Endothelial cell of umbilical vein (primary cell): ENCODE measurements around the gene PRSS53. TPM values are rescaled to one million over a fixed set of nuclear protein-coding genes. Genes with fewer than 3 reads are reported as not detected.

Experiments
- BruUV-seq: library from RNA; stranded (reverse); fragments of 400-500 nt; replicated peaks from 2 replicates; lab custom pipeline; 2021; lab: Mats Ljungman, UMichigan
- CTCF ChIA-PET: fragments of 300-600, 350-600 bp; sonication (Branson Sonifier 250); formaldehyde crosslinking; loops from one replicate; lab custom pipeline; 2021; ENCODE audit warnings: antibody characterized with exemption, inconsistent platforms; lab: Charles Lee
- POLR2A ChIA-PET: fragments of 300-600, 350-600 bp; sonication (Branson Sonifier 250); formaldehyde crosslinking; loops from one replicate; lab custom pipeline; 2021; ENCODE audit warnings: antibody characterized with exemption, inconsistent platforms; lab: Charles Lee
- DNase-seq: peaks from one replicate; pipeline ENCODE4 v3.0.0-alpha.2; 2011; ENCODE audit warnings: low read depth, low spot score
- FAIRE-seq: peaks from 2 replicates; lab custom pipeline; 2011; peaks lifted over from hg19 to GRCh38; lab: Jason Lieb, UNC
- H2AFZ ChIP-seq: 2 replicates; pipeline ENCODE4 v1.6.0; 2012; ENCODE audit warnings: low read depth, low read length, control low read depth, inconsistent platforms
- H3K27ac ChIP-seq: 2 replicates; pipeline ENCODE4 v1.5.1; 2011; ENCODE audit warnings: low read depth, mild to moderate bottlenecking, control low read depth, low read length, moderate library complexity; ENCODE audit not compliant: insufficient read depth
- H3K27me3 ChIP-seq, 2 experiments: 2 replicates each; pipeline versions ENCODE4 v1.6.0 to v1.6.1; 2011; ENCODE audit warnings: low read length in 2 of 2, mixed read lengths in 1 of 2; ENCODE audit not compliant: control insufficient read depth in 2 of 2, insufficient read depth in 2 of 2
- H3K36me3 ChIP-seq, 2 experiments: 2 replicates in 1 of 2; 3 replicates in 1 of 2; pipeline ENCODE4 v1.5.1; 2011; ENCODE audit warnings: low read length in 2 of 2, mild to moderate bottlenecking in 1 of 2, moderate library complexity in 1 of 2; ENCODE audit not compliant: control insufficient read depth in 2 of 2, insufficient read depth in 2 of 2; ENCODE audit errors: extremely low read depth in 1 of 2
- H3K4me1 ChIP-seq: 3 replicates; pipeline ENCODE4 v1.5.1; 2011; ENCODE audit warnings: mild to moderate bottlenecking, low read length; ENCODE audit not compliant: control insufficient read depth, insufficient read depth; ENCODE audit errors: extremely low read depth
- H3K4me2 ChIP-seq: 2 replicates; pipeline ENCODE4 v1.6.1; 2011; ENCODE audit warnings: low read length, control low read depth, mixed read lengths; ENCODE audit not compliant: insufficient read depth
- H3K4me3 ChIP-seq, 3 experiments: fragments of 200-600 bp in 1 of 3; sonication (generic), shearing (Covaris generic) in 1 of 3; replicated peaks in 1 of 3; 2 replicates each; pipeline ENCODE4 v1.5.1; 2011 to 2016; ENCODE audit warnings: control low read depth in 3 of 3, low read length in 3 of 3, mild to moderate bottlenecking in 2 of 3, inconsistent platforms in 1 of 3, low read depth in 1 of 3, moderate library complexity in 1 of 3; ENCODE audit not compliant: insufficient read depth in 1 of 3
- H3K79me2 ChIP-seq: 2 replicates; pipeline ENCODE4 v1.6.0; 2012; ENCODE audit warnings: low read length, inconsistent platforms; ENCODE audit not compliant: control insufficient read depth, insufficient read depth
- H3K9ac ChIP-seq: replicated peaks from 2 replicates; pipeline ENCODE3; 2011; ENCODE audit warnings: low read length, control low read depth; ENCODE audit not compliant: insufficient read depth; ENCODE audit errors: extremely low read depth
- H3K9me1 ChIP-seq: replicated peaks from 3 replicates; pipeline ENCODE4 v1.6.0; 2011; ENCODE audit warnings: mild to moderate bottlenecking, low read length; ENCODE audit not compliant: control insufficient read depth, insufficient read depth; ENCODE audit errors: extremely low read depth
- H3K9me3 ChIP-seq: replicated peaks from 2 replicates; pipeline ENCODE4 v1.5.1; 2012; ENCODE audit warnings: low read length, inconsistent platforms; ENCODE audit not compliant: control insufficient read depth, insufficient read depth
- H4K20me1 ChIP-seq: replicated peaks from 2 replicates; pipeline ENCODE3; 2011; ENCODE audit warnings: mild to moderate bottlenecking, low read length; ENCODE audit not compliant: control insufficient read depth, insufficient read depth; ENCODE audit errors: extremely low read depth
- CTCF ChIP-seq, 2 donors: IDR thresholded peaks; 1 replicate in 1 of 2; 2 replicates in 1 of 2; pipeline ENCODE4 v1.5.1; 2011; ENCODE audit warnings: low read length in 2 of 2, mild to moderate bottlenecking in 2 of 2, moderate library complexity in 2 of 2, control low read depth in 1 of 2, inconsistent platforms in 1 of 2, low read depth in 1 of 2; ENCODE audit not compliant: insufficient read depth in 1 of 2; ENCODE audit errors: extremely low read depth in 1 of 2
- EZH2 ChIP-seq: IDR thresholded peaks from 2 replicates; pipeline ENCODE4 v1.6.1; 2012; ENCODE audit warnings: borderline replicate concordance, low read depth, mild to moderate bottlenecking, moderate library complexity, low read length, inconsistent platforms; ENCODE audit not compliant: severe bottlenecking
- FOS ChIP-seq: IDR thresholded peaks from 2 replicates; pipeline ENCODE4 v1.6.1; 2011; ENCODE audit warnings: mild to moderate bottlenecking, low read length, moderate library complexity, borderline replicate concordance; ENCODE audit not compliant: insufficient read depth
- GATA2 ChIP-seq: IDR thresholded peaks from 2 replicates; pipeline ENCODE4 v1.7.0; 2011; ENCODE audit warnings: low read depth, mild to moderate bottlenecking, moderate library complexity, mixed read lengths, low read length; ENCODE audit not compliant: insufficient read length, insufficient read depth
- JUN ChIP-seq: IDR thresholded peaks from 2 replicates; pipeline ENCODE4 v1.6.1; 2011; ENCODE audit warnings: borderline replicate concordance, low read depth; ENCODE audit not compliant: insufficient read length, insufficient read depth
- MAX ChIP-seq: IDR thresholded peaks from 2 replicates; pipeline ENCODE4 v1.6.1; 2011; ENCODE audit not compliant: insufficient read depth, insufficient read length
- MYC ChIP-seq: IDR thresholded peaks from one replicate; pipeline ENCODE4 v1.6.1; 2011; ENCODE audit warnings: mild to moderate bottlenecking, low read depth, low read length
- POLR2A ChIP-seq: IDR thresholded peaks from 2 replicates; pipeline ENCODE4 v1.6.1; 2012; ENCODE audit warnings: low read depth, mild to moderate bottlenecking, control low read depth, low read length
- POLR2AphosphoS5 ChIP-seq: IDR thresholded peaks from 2 replicates; pipeline ENCODE4 v1.6.1; 2012; ENCODE audit warnings: low read depth, mild to moderate bottlenecking, control low read depth, low read length, moderate library complexity; ENCODE audit not compliant: insufficient read depth
- dilution Hi-C: fragments of 300-500 bp; cut with MboI; formaldehyde crosslinking; loops from one replicate; pipeline ENCODE4 v1.15.0; 2019; ENCODE audit warnings: low sequenced_read_pairs; ENCODE audit not compliant: extremely low pct_ligation_motif_present
- intact Hi-C: fragments of 100-400 bp; cut with micrococcal nuclease; formaldehyde crosslinking; loops from one replicate; pipeline ENCODE4 v1.10.0; 2022
- polyA plus RNA-seq, 4 experiments: library from polyadenylated mRNA; depleted of rRNA in 3 of 4; stranded (reverse) in 3 of 4; unstranded in 1 of 4; fragments of >200 nt; gene quantifications; 2 replicates each; pipeline versions ENCODE4 v1.2.1 to v1.2.3, GENCODE V29; 2011 to 2012; ENCODE audit warnings: missing spikeins in 1 of 4
- total RNA-seq: library from RNA; stranded (reverse); gene quantifications from 2 replicates; pipeline ENCODE4 v1.2.3, GENCODE V29; 2021

PRSS53 gene
- total and polyA plus RNA-seq, 2 donors (not counting 3 experiments of a cell fraction or from before 2014, with no cell fraction given) = 2.8 to 3.5 TPM

GRCh38 chr16:31131416-31131815 lies 42.7 kb upstream of the PRSS53 start:
- Histone ChIP-seq H2AFZ (no peak overlapping the region), H3K79me2 (no peaks in the 10 kb centered on the region), H3K9me3 (no peaks in the 10 kb centered on the region), H3K4me3 (no peak overlapping the region), H3K27me3 (no peaks in the 10 kb centered on the region), H3K36me3 (peaks cover 0 to 11% of the 10 kb centered on the region in 2 experiments), H3K9me1 (no peaks in the 10 kb centered on the region), H4K20me1 (no peaks in the 10 kb centered on the region), H3K27ac (no peak overlapping the region), H3K9ac (no peak overlapping the region), H3K4me1 (no peaks in the 10 kb centered on the region), H3K4me2 (no peak overlapping the region)
- no TSS peak for BruUV-seq
- ChIA-PET CTCF (interaction anchor here (1.4 to 2.4 kb wide), 2 partner anchors 11 to 13 kb away, joined by 5 to 8 read pairs; no protein-coding TSS in a partner anchor), POLR2A (no interaction called here)
- intact Hi-C loops = no loop called here
- no peak for TF ChIP-seq EZH2
- TF ChIP-seq MYC = no peak
- TF ChIP-seq POLR2A = no peak
- TF ChIP-seq FOS = no peak
- no peak for TF ChIP-seq MAX
- TF ChIP-seq GATA2 = no peak
- no peak for TF ChIP-seq CTCF (IDR thresholded peaks at IDR 0.05; ENCODE audit: extremely low read depth in 1 of 2, insufficient read depth in 1 of 2, low read depth in 1 of 2, low read length in 2 of 2)
- no peak for TF ChIP-seq JUN
- no peak for TF ChIP-seq POLR2AphosphoS5
- FAIRE-seq = no peak
- dilution Hi-C loops = no loop called here
- DNase-seq = no peak
